HCT116 (cell line): ENCODE measurements around the gene IZUMO1R. TPM values are rescaled to one million over a fixed set of nuclear protein-coding genes. Genes with fewer than 3 reads are reported as not detected.
A peak's percentile ranks its signal among the peaks of the same experiment; 100 is the strongest.

Experiments
- ATAC-seq: fragments of 200-7000 bp; cut with Tn5 transposase; 2 replicates; pipeline ENCODE4 v1.9.1; 2020; ENCODE audit warnings: mild to moderate bottlenecking, moderate library complexity
- Bru-seq: library from RNA; stranded (reverse); fragments of 400-500 nt; gene quantifications from one replicate; lab custom pipeline; 2021; lab: Mats Ljungman, UMichigan
- BruChase-seq, 2 experiments: library from RNA; stranded (reverse); fragments of 400-500 nt; gene quantifications; one replicate each; lab custom pipeline; 2021; lab: Mats Ljungman, UMichigan
- BruUV-seq: library from RNA; stranded (reverse); fragments of 400-500 nt; replicated peaks from 2 replicates; lab custom pipeline; 2021; lab: Mats Ljungman, UMichigan
- CTCF ChIA-PET: fragments of 300-600 bp; sonication (Branson Sonifier 250); formaldehyde crosslinking; loops from one replicate; lab custom pipeline; 2021; ENCODE audit warnings: antibody characterized with exemption; lab: Charles Lee
- POLR2A ChIA-PET: fragments of 300-600, 350-600 bp; sonication (Branson Sonifier 250); formaldehyde crosslinking; loops from one replicate; lab custom pipeline; 2021; ENCODE audit warnings: antibody characterized with exemption; lab: Charles Lee
- RAD21 ChIA-PET, 2 experiments: fragments of 300-600 bp; sonication (Branson Sonifier 250); formaldehyde crosslinking; loops; one replicate each; lab custom pipeline; 2023; ENCODE audit warnings: low total read pairs in 2 of 2; ENCODE audit not compliant: uncharacterized antibody in 2 of 2, unreplicated experiment in 2 of 2, low non-redundant PET in 1 of 2; lab: Charles Lee
- DNase-seq: peaks from one replicate; pipeline ENCODE4 v3.0.0-alpha.2; 2010; ENCODE audit warnings: low read depth, low spot score
- H2AFZ ChIP-seq: fragments of 200-600 bp; shearing (Covaris generic), sonication (generic); 2 replicates; pipeline ENCODE4 v1.6.1; 2017; ENCODE audit warnings: low read depth, mixed run types, mixed read lengths, antibody characterized with exemption, low read length; ENCODE audit not compliant: poor library complexity, severe bottlenecking
- H3K27ac ChIP-seq: 2 replicates; pipeline ENCODE4 v1.5.1; 2012; ENCODE audit warnings: low read depth, low read length
- H3K27me3 ChIP-seq: fragments of 200-600 bp; sonication (generic); 2 replicates; pipeline ENCODE4 v1.6.1; 2016; ENCODE audit warnings: mixed run types, low read length, mixed read lengths; ENCODE audit not compliant: insufficient read depth
- H3K36me3 ChIP-seq, 2 experiments: fragments of 200-500 bp in 1 of 2; fragments of 200-600 bp in 1 of 2; sonication (Bioruptor generic) in 1 of 2; sonication (generic) in 1 of 2; 2 replicates each; pipeline versions ENCODE4 v1.5.1 to v1.6.1; 2014 to 2016; ENCODE audit warnings: low read length in 2 of 2, inconsistent platforms in 1 of 2, mixed read lengths in 1 of 2, mixed run types in 1 of 2; ENCODE audit not compliant: insufficient read depth in 2 of 2, control insufficient read depth in 1 of 2
- H3K4me1 ChIP-seq, 2 experiments: fragments of 200-600 bp in 1 of 2; sonication (generic) in 1 of 2; 2 replicates each; pipeline versions ENCODE4 v1.5.1 to v1.6.1; 2012 to 2017; ENCODE audit warnings: low read length in 2 of 2, inconsistent platforms in 1 of 2, mild to moderate bottlenecking in 1 of 2, mixed read lengths in 1 of 2, mixed run types in 1 of 2, moderate library complexity in 1 of 2; ENCODE audit not compliant: insufficient read depth in 2 of 2, control insufficient read depth in 1 of 2
- H3K4me2 ChIP-seq: fragments of 200-600 bp; sonication (generic); 2 replicates; pipeline ENCODE4 v1.6.1; 2017; ENCODE audit warnings: mixed run types, low read length, mixed read lengths
- H3K4me3 ChIP-seq, 2 experiments: fragments of 200-600 bp in 1 of 2; sonication (generic) in 1 of 2; replicated peaks in 1 of 2; 2 replicates each; pipeline ENCODE4 v1.5.1; 2011 to 2016; ENCODE audit warnings: low read length in 2 of 2, control low read depth in 1 of 2, low read depth in 1 of 2, mild to moderate bottlenecking in 1 of 2, mixed read lengths in 1 of 2, mixed run types in 1 of 2
- H3K79me2 ChIP-seq: fragments of 200-600 bp; sonication (generic); 2 replicates; pipeline ENCODE4 v1.6.1; 2017; ENCODE audit warnings: mild to moderate bottlenecking, mixed run types, low read length, moderate library complexity, mixed read lengths; ENCODE audit not compliant: insufficient read depth
- H3K9ac ChIP-seq: fragments of 200-600 bp; sonication (generic); 2 replicates; pipeline ENCODE4 v1.6.1; 2016; ENCODE audit warnings: low read length, mixed read lengths
- H3K9me2 ChIP-seq: fragments of 200-600 bp; sonication (generic), shearing (Covaris generic); 2 replicates; pipeline ENCODE4 v1.6.1; 2017; ENCODE audit warnings: mixed run types, mild to moderate bottlenecking, moderate library complexity; ENCODE audit not compliant: insufficient read depth
- H3K9me3 ChIP-seq, 2 experiments: fragments of 200-500 bp in 1 of 2; fragments of 200-600 bp in 1 of 2; sonication (Bioruptor generic) in 1 of 2; sonication (generic) in 1 of 2; 2 replicates each; pipeline ENCODE4 v1.6.1; 2014 to 2017; ENCODE audit warnings: low read length in 2 of 2, mixed read lengths in 2 of 2, inconsistent platforms in 1 of 2, low read depth in 1 of 2, mild to moderate bottlenecking in 1 of 2, mixed run types in 1 of 2, moderate library complexity in 1 of 2; ENCODE audit not compliant: control insufficient read depth in 1 of 2, insufficient read depth in 1 of 2
- H4K20me1 ChIP-seq: fragments of 200-600 bp; sonication (generic), shearing (Covaris generic); 2 replicates; pipeline ENCODE4 v1.6.1; 2017; ENCODE audit warnings: mixed run types, mild to moderate bottlenecking, moderate library complexity; ENCODE audit not compliant: insufficient read depth
- CEBPB ChIP-seq: IDR thresholded peaks from 2 replicates; pipeline ENCODE4 v1.6.1; 2012; ENCODE audit warnings: low read depth
- EZH2phosphoT487 ChIP-seq: fragments of 200-600 bp; IDR thresholded peaks from 2 replicates; pipeline ENCODE4 v1.6.1; 2018; ENCODE audit warnings: antibody characterized with exemption, borderline replicate concordance
- SP1 ChIP-seq: IDR thresholded peaks from 2 replicates; pipeline ENCODE4 v1.6.1; 2012; ENCODE audit warnings: low read depth
- SRF ChIP-seq: IDR thresholded peaks from 2 replicates; pipeline ENCODE4 v1.6.1; 2012; ENCODE audit warnings: low read depth
- ZFX ChIP-seq: fragments of 450-650 bp; IDR thresholded peaks from 2 replicates; pipeline ENCODE4 v1.6.1; 2017
- intact Hi-C: fragments of 100-400 bp; cut with micrococcal nuclease; formaldehyde crosslinking; loops from 2 replicates; pipeline ENCODE4 v1.10.0; 2022
- long read RNA-seq: library from polyadenylated mRNA; unstranded; transcript quantifications from one replicate; pipeline ENCODE4 v2.0.0, GENCODE V29; 2021; ENCODE audit not compliant: unreplicated experiment
- polyA plus RNA-seq: library from polyadenylated mRNA; unstranded; fragments of >200 nt; gene quantifications from 2 replicates; pipeline ENCODE4 v1.2.1, GENCODE V29; 2012; ENCODE audit warnings: missing spikeins
- total RNA-seq: library from RNA; stranded (reverse); gene quantifications from one replicate; pipeline ENCODE4 v1.2.1, GENCODE V29; 2021; ENCODE audit not compliant: unreplicated experiment
- TF ChIP-seq, protein P1 (sequence below): IDR thresholded peaks from 2 replicates; pipeline ENCODE4 v1.6.1; 2012; ENCODE audit warnings: low read depth
- TF ChIP-seq, protein P2 (sequence below), 3 experiments: fragments of 200-600 bp in 1 of 3; sonication (generic) in 1 of 3; IDR thresholded peaks in 2 of 3; conservative IDR thresholded peaks in 1 of 3; 2 replicates each; pipeline ENCODE4 v1.5.1; 2012 to 2017; ENCODE audit warnings: low read depth in 2 of 3, low read length in 2 of 3, antibody characterized with exemption in 1 of 3, borderline replicate concordance in 1 of 3, control low read depth in 1 of 3, mild to moderate bottlenecking in 1 of 3, mixed read lengths in 1 of 3, mixed run types in 1 of 3, moderate library complexity in 1 of 3; ENCODE audit not compliant: insufficient read depth in 1 of 3

IZUMO1R gene
- total RNA-seq (not detected), Bru-seq, nascent RNA (not detected), BruChase-seq, experiment 1, labeled RNA remaining after a 6-hour chase (percentile 17 among the genes with signal in this experiment), BruChase-seq, experiment 2, labeled RNA remaining after a 2-hour chase (percentile 12 among the genes with signal in this experiment)
- 0.22 TPM in 1 of 2 replicates, not detected in the other for polyA plus RNA-seq
- long read RNA-seq: 0 reads

DNA sequence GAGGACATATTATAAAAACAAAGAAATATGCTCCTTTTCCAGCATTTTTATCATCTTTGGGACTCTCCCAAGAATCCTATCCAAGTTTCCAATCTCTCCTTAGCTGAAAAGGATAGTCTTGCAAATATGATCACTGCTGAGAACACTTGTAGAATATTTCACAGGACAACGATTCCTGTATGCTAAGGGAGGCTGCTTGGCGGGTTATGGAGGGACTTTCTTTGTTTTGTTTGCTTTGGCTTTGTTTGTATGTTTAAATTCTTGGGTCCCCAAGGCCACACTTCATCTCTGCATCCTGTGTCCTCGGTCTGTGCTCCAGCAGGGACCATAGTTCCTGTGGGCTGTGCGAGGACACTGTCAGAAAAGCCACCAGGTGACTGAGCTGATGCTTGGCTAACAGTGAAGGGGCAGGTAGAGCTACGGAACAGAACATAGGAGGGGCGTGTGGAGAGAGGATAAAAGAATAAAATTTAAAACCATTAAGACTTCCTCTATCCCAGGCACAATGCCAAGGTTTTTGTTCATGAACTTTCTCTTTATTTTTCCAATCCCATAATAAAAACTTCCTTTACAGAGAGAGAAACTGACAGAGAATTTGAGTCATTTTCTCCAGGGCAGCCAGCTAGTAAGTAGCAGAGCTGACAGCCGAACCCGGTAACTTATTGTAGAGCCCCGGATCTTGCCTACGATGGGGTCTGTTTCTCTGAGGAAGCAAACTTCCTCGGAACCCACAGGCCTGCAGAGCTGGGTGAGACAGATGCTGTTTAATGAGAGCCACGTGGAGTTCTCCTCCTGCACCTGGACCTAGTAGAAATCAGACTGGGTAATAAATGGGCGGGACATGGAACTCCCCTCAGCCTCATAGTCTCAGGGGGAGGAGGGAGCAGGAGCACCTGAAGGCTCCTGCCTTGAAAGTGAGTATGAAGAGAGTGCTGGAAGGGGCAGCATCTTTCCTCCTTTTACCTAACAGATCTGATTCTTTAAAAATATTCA lies at the start of gene IZUMO1R:
IZUMO1R (plus strand) TSS at position 615 of the 993 bp plus-strand sequence. CDS start 1,057 bp downstream, outside the sequence.
- CTCF ChIA-PET: no interaction called here
- intact Hi-C loops: no loop called here
- H3K9me2 ChIP-seq: no peaks in the 10 kb centered on the region
- RAD21 ChIA-PET: no interaction called here
- H3K79me2 ChIP-seq: no peaks in the 10 kb centered on the region
- ATAC-seq: no peak
- no peaks in the 10 kb centered on the region for H3K36me3 ChIP-seq
- H3K27me3 ChIP-seq: peaks cover 33% of the 10 kb centered on the region
- H2AFZ ChIP-seq: no peak within 1 kb of the TSS
- TF ChIP-seq ZFX (no peak), SRF (no peak), SP1 (no peak), CEBPB (no peak), EZH2phosphoT487 (no peak)
- TF ChIP-seq, protein P1, sequence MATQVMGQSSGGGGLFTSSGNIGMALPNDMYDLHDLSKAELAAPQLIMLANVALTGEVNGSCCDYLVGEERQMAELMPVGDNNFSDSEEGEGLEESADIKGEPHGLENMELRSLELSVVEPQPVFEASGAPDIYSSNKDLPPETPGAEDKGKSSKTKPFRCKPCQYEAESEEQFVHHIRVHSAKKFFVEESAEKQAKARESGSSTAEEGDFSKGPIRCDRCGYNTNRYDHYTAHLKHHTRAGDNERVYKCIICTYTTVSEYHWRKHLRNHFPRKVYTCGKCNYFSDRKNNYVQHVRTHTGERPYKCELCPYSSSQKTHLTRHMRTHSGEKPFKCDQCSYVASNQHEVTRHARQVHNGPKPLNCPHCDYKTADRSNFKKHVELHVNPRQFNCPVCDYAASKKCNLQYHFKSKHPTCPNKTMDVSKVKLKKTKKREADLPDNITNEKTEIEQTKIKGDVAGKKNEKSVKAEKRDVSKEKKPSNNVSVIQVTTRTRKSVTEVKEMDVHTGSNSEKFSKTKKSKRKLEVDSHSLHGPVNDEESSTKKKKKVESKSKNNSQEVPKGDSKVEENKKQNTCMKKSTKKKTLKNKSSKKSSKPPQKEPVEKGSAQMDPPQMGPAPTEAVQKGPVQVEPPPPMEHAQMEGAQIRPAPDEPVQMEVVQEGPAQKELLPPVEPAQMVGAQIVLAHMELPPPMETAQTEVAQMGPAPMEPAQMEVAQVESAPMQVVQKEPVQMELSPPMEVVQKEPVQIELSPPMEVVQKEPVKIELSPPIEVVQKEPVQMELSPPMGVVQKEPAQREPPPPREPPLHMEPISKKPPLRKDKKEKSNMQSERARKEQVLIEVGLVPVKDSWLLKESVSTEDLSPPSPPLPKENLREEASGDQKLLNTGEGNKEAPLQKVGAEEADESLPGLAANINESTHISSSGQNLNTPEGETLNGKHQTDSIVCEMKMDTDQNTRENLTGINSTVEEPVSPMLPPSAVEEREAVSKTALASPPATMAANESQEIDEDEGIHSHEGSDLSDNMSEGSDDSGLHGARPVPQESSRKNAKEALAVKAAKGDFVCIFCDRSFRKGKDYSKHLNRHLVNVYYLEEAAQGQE: no peak
- TF ChIP-seq, protein P2, sequence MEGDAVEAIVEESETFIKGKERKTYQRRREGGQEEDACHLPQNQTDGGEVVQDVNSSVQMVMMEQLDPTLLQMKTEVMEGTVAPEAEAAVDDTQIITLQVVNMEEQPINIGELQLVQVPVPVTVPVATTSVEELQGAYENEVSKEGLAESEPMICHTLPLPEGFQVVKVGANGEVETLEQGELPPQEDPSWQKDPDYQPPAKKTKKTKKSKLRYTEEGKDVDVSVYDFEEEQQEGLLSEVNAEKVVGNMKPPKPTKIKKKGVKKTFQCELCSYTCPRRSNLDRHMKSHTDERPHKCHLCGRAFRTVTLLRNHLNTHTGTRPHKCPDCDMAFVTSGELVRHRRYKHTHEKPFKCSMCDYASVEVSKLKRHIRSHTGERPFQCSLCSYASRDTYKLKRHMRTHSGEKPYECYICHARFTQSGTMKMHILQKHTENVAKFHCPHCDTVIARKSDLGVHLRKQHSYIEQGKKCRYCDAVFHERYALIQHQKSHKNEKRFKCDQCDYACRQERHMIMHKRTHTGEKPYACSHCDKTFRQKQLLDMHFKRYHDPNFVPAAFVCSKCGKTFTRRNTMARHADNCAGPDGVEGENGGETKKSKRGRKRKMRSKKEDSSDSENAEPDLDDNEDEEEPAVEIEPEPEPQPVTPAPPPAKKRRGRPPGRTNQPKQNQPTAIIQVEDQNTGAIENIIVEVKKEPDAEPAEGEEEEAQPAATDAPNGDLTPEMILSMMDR (IDR thresholded peaks at IDR 0.05 in 2 of 3, conservative IDR thresholded peaks at IDR 0.05 in 1 of 3; ENCODE audit: borderline replicate concordance in 1 of 3, insufficient read depth in 1 of 3, low read depth in 2 of 3, low read length in 2 of 3): no peak
- no TSS peak for BruUV-seq
- H4K20me1 ChIP-seq: no peaks in the 10 kb centered on the region
- H3K9ac ChIP-seq: no peak within 1 kb of the TSS
- no peaks in the 10 kb centered on the region for H3K9me3 ChIP-seq
- DNase-seq: no peak
- no peak within 1 kb of the TSS for H3K27ac ChIP-seq
- H3K4me3 ChIP-seq: no peak within 1 kb of the TSS
- no peak within 1 kb of the TSS for H3K4me2 ChIP-seq
- POLR2A ChIA-PET: no interaction called here
- peaks cover 0 to 6% of the 10 kb centered on the region in 2 experiments; a peak in 1 of 4 replicates for H3K4me1 ChIP-seq
